ENCODE measurements around the gene SRPRB. TPM values are rescaled to one million over a fixed set of nuclear protein-coding genes. Genes with fewer than 3 reads are reported as not detected.

The SRPRB gene
- polyA plus RNA-seq, 3 donors = 54.0 to 67.3 (median 60.6) TPM

GRCh38 chr3:133840055-133840737 lies 34.6 kb downstream of the SRPRB start:
- no peak for DNase-seq (ENCODE audit: low read depth in 3 of 3, low spot score in 2 of 3)

DNA sequence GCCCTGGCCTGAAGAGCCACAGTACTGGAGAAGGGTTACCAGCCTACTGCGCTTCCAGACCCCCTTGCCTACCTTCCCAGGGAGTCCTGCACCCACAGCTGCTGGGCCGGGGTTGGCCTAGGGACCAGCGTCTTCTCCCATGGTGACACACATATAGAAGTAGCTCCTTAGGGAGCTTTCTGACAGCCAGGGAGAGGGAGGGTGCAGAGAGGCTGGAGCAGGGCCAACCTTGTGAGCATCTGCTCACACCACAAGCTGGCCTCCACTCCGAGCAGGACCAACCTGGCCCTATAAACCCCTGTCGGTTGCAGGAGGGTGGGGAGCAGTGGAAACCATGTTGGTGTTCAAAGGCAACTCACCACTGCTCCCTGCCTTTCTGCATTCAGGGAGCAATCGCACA lies 35.2 kb downstream of the SRPRB start:
- DNase-seq (ENCODE audit: low read depth in 3 of 3, low spot score in 2 of 3) = no peak

DNA sequence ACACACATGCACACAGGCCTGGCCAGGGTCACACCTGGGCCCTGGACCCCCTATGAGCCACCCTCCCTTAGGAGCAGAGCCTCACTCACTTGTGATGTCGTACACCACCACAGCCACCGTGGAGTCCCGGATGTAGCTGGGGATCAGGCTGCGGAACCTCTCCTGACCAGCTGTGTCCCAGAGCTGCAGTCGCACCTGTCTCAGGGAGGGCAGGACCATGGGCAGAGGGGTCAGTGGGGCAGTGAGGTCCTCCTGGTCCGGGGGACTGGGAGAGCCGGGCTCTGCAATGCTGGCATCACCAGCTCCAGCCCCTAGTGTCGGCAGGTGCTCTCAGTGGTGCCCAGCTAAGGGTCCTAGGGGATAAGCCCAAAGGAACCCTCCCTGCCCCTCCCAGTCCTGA lies 35.6 kb downstream of the SRPRB start:
- no peak for DNase-seq (ENCODE audit: low read depth in 3 of 3, low spot score in 2 of 3)

- no peak for DNase-seq (ENCODE audit: low read depth in 3 of 3, low spot score in 2 of 3)
Observed at GRCh38 chr3:133842158-133842557, 36.5 kb downstream of the SRPRB start.

GRCh38 chr3:133843634-133844033 lies 38.0 kb downstream of the SRPRB start:
- no peak for DNase-seq (ENCODE audit: low read depth in 3 of 3, low spot score in 2 of 3)

DNA sequence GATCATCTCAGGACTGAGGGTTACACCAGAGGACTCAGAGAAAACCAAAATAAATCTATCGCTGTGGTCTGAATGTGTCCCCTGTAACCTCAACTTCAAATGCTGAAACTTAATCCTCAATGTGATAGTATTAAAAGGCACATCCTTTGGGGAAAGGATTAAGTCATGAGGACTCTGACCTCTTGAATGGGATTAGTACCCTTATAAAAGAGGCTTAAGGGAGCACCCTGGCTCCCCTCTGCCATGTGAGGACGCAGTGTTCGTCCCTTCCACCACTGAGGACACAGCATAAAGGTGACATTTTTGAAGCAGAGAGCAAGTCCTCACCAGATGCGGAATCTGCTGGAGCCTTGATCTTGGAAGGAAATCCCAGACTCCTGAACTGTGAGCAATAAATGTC lies 39.5 kb downstream of the SRPRB start:
- DNase-seq (ENCODE audit: low read depth in 3 of 3, low spot score in 2 of 3) = no peak

DNA sequence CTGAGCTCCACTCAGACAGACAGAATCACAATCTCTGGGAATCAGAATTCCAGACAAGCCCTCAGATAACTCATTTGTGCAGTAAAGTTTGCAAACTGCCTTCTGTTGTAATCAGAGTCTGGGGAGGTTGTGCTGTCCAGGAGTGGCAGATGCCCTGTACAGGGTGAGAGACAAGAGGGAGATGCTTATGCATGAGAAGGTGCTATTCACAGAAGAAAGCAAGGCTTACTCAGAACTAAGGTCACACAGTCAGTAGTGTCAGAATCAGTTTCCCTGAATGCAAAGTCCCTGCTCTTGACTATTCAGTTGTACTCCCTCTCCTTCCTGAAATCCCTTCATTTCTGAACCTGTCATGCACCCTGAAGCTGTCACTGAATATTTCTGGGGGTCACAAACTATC lies 43.7 kb downstream of the SRPRB start:
- DNase-seq (ENCODE audit: low read depth in 3 of 3, low spot score in 2 of 3) = no peak

DNA sequence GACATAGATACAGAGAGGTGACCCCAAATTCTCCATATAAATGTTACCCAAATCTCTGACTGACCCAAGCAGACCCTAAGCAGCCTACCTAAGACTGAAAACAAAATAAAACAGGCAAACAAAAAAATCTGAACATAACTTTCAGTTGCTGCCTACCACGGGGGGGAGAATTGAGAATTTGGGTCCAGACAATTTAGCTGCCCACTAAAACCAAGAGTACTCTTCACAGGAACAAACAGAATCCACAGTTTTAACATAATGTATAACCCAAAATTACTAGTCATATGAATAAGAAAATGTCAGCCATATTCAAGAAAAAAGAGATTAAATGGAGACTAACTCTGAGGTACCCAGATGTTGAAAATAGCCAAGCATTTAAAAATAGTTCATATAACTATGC lies 44.4 kb downstream of the SRPRB start:
- DNase-seq (ENCODE audit: low read depth in 3 of 3, low spot score in 2 of 3) = no peak

DNA sequence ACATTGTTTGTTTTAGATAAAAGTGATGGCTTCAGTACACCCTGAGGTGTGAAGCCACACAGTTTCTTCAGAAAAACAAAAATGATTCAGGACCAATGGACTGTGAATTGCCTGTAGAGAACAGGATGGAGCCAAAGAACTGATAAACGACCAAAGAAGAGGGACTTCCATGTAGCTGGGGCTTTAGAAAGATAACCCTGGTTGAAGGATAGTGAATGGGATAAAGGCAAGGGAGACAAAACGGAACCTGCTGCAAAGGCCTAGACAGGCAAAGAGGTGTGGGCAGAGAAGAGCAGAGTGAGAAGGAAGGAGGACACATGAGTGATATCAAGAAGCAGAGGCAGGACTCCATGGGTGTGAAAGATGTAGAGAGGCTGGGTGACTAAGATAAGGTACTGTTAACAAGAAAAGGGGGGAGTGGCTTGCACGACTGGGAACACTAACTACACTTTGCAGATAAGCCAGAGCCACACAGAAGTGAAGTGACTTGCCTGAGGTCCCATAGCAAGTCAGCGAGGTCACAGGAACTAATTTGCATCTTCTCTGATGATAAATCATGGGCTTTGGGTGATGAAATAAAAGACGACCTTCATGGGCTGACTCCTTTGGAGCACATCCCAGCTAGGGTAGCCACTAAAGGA lies 45.8 kb downstream of the SRPRB start:
- DNase-seq (ENCODE audit: low read depth in 3 of 3, low spot score in 2 of 3) = no peak

GRCh38 chr3:133851931-133852330 lies 46.3 kb downstream of the SRPRB start:
- DNase-seq (ENCODE audit: low read depth in 3 of 3, low spot score in 2 of 3) = no peak

- no peak for DNase-seq (ENCODE audit: low read depth in 3 of 3, low spot score in 2 of 3)
Observed at GRCh38 chr3:133853063-133853924, 47.7 kb downstream of the SRPRB start.

- DNase-seq (ENCODE audit: low read depth in 3 of 3, low spot score in 2 of 3) = no peak
Observed at GRCh38 chr3:133853925-133854227, 48.3 kb downstream of the SRPRB start.

- no peak for DNase-seq (ENCODE audit: low read depth in 3 of 3, low spot score in 2 of 3)
Observed at GRCh38 chr3:133854264-133855001, 48.8 kb downstream of the SRPRB start.

GRCh38 chr3:133855002-133855370 lies 49.4 kb downstream of the SRPRB start:
- DNase-seq (ENCODE audit: low read depth in 3 of 3, low spot score in 2 of 3) = no peak

GRCh38 chr3:133855772-133856171 lies 50.2 kb downstream of the SRPRB start:
- no peak for DNase-seq (ENCODE audit: low read depth in 3 of 3, low spot score in 2 of 3)

DNA sequence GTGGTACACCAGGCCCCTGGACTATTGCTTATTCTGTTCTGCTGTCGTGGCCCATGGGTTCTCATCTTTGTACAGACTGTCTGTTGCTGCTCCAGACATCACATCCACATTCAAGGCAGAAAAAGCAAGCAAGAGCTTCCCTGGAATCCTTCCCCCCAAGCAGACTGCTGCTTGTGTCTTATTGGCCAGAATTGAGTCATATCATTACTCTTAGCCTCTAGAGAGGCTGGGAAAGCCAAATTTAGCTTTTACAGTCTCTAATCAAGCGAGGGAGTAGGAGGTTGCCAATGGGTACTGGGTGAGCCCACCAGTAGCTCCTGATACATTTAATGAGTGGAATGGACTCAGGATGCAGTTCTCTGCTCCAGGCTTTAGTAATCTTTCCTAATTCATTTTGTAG lies 50.7 kb downstream of the SRPRB start:
- DNase-seq (ENCODE audit: low read depth in 3 of 3, low spot score in 2 of 3) = no peak

DNA sequence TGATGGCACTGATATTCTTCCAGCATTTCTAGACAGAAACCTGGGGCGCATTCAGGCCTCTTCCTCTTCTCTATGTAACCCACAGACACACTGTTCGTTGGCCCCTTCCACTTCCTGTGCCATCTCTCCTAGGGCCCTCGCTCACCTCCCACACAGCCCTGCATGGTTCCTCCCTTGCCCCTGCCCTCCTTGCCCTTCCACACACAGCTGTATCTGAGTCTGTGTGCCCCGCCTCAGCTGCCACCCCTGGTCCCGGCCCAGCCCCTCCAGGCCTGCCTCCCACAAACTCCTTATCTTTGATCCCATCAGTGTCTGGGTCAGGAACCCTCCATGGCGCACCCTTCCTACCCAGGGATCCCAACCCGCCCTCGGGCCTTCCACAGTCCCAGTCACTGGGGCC lies 52.2 kb downstream of the SRPRB start:
- DNase-seq (ENCODE audit: low read depth in 3 of 3, low spot score in 2 of 3) = no peak

- no peak for DNase-seq (ENCODE audit: low read depth in 3 of 3, low spot score in 2 of 3)
Observed at GRCh38 chr3:133859381-133860234, 54.0 kb downstream of the SRPRB start.

DNA sequence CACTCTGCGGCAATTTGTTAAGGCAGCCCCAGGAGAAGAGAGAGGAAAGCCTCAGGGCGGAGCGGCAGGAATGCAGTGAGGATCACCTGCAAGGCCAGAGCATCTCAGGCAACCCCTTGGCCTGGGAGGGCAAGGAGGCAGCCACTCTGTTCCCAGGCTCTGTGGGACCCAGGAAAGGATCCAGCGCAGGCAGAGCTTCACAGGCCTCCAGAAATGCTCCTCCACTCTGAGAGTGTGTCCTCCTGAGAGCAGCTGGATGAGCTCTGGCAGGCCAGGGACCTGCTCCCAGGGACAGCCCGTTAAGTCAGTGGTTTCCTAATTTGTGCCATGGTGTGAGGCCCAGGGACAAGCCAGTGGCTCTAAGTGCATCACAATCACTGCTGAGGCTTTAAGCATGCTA lies 54.9 kb downstream of the SRPRB start:
- DNase-seq (ENCODE audit: low read depth in 3 of 3, low spot score in 2 of 3) = no peak

GRCh38 chr3:133862161-133862560 lies 56.5 kb downstream of the SRPRB start:
- DNase-seq (ENCODE audit: low read depth in 3 of 3, low spot score in 2 of 3) = no peak
